ENCODE results near the gene CCNK. TPM values are rescaled to one million over a fixed set of nuclear protein-coding genes. Genes with fewer than 3 reads are reported as not detected.

Gene CCNK
- total RNA-seq (2014; rRNA removed), result 9.4 and 19.8 TPM in 2 replicates
- 44.1 TPM for polyA plus RNA-seq (2012)

GRCh38 chr14:99480917-99481744 lies at the start of gene CCNK:
TSS of gene CCNK (plus strand) at chr14:99481409. CDS start at chr14:99492678, 11,269 bp downstream.
- DNase-seq (ENCODE audit: low read depth), result peak; percentile 99

GRCh38 chr14:99431986-99432385 lies 49.2 kb upstream of the CCNK start:
- DNase-seq (ENCODE audit: low read depth), result no peak

- DNase-seq (ENCODE audit: low read depth), result no peak
Observed at GRCh38 chr14:99432485-99432884, 48.7 kb upstream of the CCNK start.

GRCh38 chr14:99435327-99435726 lies 45.9 kb upstream of the CCNK start:
- DNase-seq (ENCODE audit: low read depth), result no peak

GRCh38 chr14:99436247-99437180 lies 44.7 kb upstream of the CCNK start:
- DNase-seq (ENCODE audit: low read depth), result no peak

- no peak for DNase-seq (ENCODE audit: low read depth)
Observed at GRCh38 chr14:99437706-99438105, 43.5 kb upstream of the CCNK start.

GRCh38 chr14:99440278-99440677 lies 40.9 kb upstream of the CCNK start:
- no peak for DNase-seq (ENCODE audit: low read depth)

- no peak for DNase-seq (ENCODE audit: low read depth)
Observed at GRCh38 chr14:99441157-99441870, 39.9 kb upstream of the CCNK start.

- DNase-seq (ENCODE audit: low read depth), result no peak
Observed at GRCh38 chr14:99441918-99442317, 39.3 kb upstream of the CCNK start.

- no peak for DNase-seq (ENCODE audit: low read depth)
Observed at GRCh38 chr14:99445931-99446330, 35.3 kb upstream of the CCNK start.

- DNase-seq (ENCODE audit: low read depth), result no peak
Observed at GRCh38 chr14:99447739-99448138, 33.5 kb upstream of the CCNK start.

GRCh38 chr14:99450266-99450665 lies 30.9 kb upstream of the CCNK start:
- DNase-seq (ENCODE audit: low read depth), result no peak

- DNase-seq (ENCODE audit: low read depth), result no peak
Observed at GRCh38 chr14:99451234-99451633, 30.0 kb upstream of the CCNK start.

GRCh38 chr14:99452968-99453367 lies 28.2 kb upstream of the CCNK start:
- DNase-seq (ENCODE audit: low read depth), result no peak

- DNase-seq (ENCODE audit: low read depth), result no peak
Observed at GRCh38 chr14:99454246-99454645, 27.0 kb upstream of the CCNK start.

GRCh38 chr14:99459481-99460100 lies 21.6 kb upstream of the CCNK start:
- DNase-seq (ENCODE audit: low read depth), result no peak

- no peak for DNase-seq (ENCODE audit: low read depth)
Observed at GRCh38 chr14:99460793-99461192, 20.4 kb upstream of the CCNK start.

GRCh38 chr14:99461411-99462085 lies 19.7 kb upstream of the CCNK start:
- no peak for DNase-seq (ENCODE audit: low read depth)

GRCh38 chr14:99462210-99462609 lies 19.0 kb upstream of the CCNK start:
- no peak for DNase-seq (ENCODE audit: low read depth)

GRCh38 chr14:99463974-99464373 lies 17.2 kb upstream of the CCNK start:
- no peak for DNase-seq (ENCODE audit: low read depth)

GRCh38 chr14:99465288-99465687 lies 15.9 kb upstream of the CCNK start:
- DNase-seq (ENCODE audit: low read depth), result no peak
